Gastroesophageal sphincter (tissue), 3 donors: ENCODE data around the gene HTR7.

Experiments used
- CTCF ChIP-seq, 4 experiments: fragments of 200-600 bp in 2 of 4; fragments of 450-650 bp in 2 of 4; sonication (generic) in 1 of 4; IDR thresholded peaks; one replicate each; pipeline ENCODE4 v1.5.1; 2017 to 2019; ENCODE audit warnings: antibody characterized with exemption in 4 of 4, mild to moderate bottlenecking in 2 of 4, moderate library complexity in 2 of 4
- POLR2A ChIP-seq, 2 donors: fragments of 450-650 bp; IDR thresholded peaks; one replicate each; pipeline ENCODE4 v1.6.1; 2017; ENCODE audit warnings: antibody characterized with exemption in 2 of 2, mild to moderate bottlenecking in 2 of 2, moderate library complexity in 1 of 2
- POLR2AphosphoS5 ChIP-seq: sonication (generic); formaldehyde crosslinking; IDR thresholded peaks from one replicate; pipeline ENCODE4 v1.6.1; 2017; ENCODE audit warnings: antibody characterized with exemption

- TF ChIP-seq CTCF (IDR thresholded peaks at IDR 0.05) (no peak), POLR2A (IDR thresholded peaks at IDR 0.05) (no peak), POLR2AphosphoS5 (no peak)
These were observed 139.7 kb downstream of the HTR7 start for GRCh38 chr10:90718182-90718581.
